Panc1 (cell line): ENCODE data around the gene MAFG. TPM values are rescaled to one million over a fixed set of nuclear protein-coding genes. Genes with fewer than 3 reads are reported as not detected.
"Not testable (repeated sequence)": the region's sequence is repeated elsewhere in the genome, so short reads cannot be mapped to it uniquely, and the experiment has no call there.

ENCODE experiments used
- ATAC-seq: fragments of 200-7000 bp; cut with Tn5 transposase; 2 replicates; pipeline ENCODE4 v1.9.1; 2020; ENCODE audit warnings: mild to moderate bottlenecking, moderate library complexity
- BruUV-seq: library from RNA; stranded (reverse); fragments of 400-500 nt; replicated peaks from 2 replicates; lab custom pipeline; 2021; lab: Mats Ljungman, UMichigan
- CTCF ChIA-PET: fragments of 300-600 bp; sonication (Branson Sonifier 250); formaldehyde crosslinking; loops from one replicate; lab custom pipeline; 2022; ENCODE audit warnings: antibody characterized with exemption; lab: Charles Lee
- POLR2A ChIA-PET: fragments of 300-600 bp; sonication (Branson Sonifier 250); formaldehyde crosslinking; loops from one replicate; lab custom pipeline; 2022; ENCODE audit warnings: antibody characterized with exemption; lab: Charles Lee
- DNase-seq: peaks from one replicate; pipeline ENCODE4 v3.0.0-alpha.2; 2010; ENCODE audit warnings: low read depth, low spot score
- H3K27ac ChIP-seq: 2 replicates; pipeline ENCODE4 v1.5.1; 2011; ENCODE audit warnings: mild to moderate bottlenecking, low read length, inconsistent platforms
- H3K27me3 ChIP-seq: fragments of 200-500 bp; sonication (Bioruptor generic); 2 replicates; pipeline ENCODE4 v1.6.0; 2014; ENCODE audit warnings: low read length, inconsistent platforms; ENCODE audit not compliant: control insufficient read depth, insufficient read depth
- H3K36me3 ChIP-seq: fragments of 200-500 bp; sonication (Bioruptor generic); 2 replicates; pipeline ENCODE4 v1.5.1; 2014; ENCODE audit warnings: inconsistent platforms, mild to moderate bottlenecking, low read length, moderate library complexity; ENCODE audit not compliant: control insufficient read depth, insufficient read depth
- H3K4me1 ChIP-seq: 2 replicates; pipeline ENCODE4 v1.5.1; 2011; ENCODE audit warnings: inconsistent platforms, mild to moderate bottlenecking, low read length, moderate library complexity; ENCODE audit not compliant: control insufficient read depth, insufficient read depth
- H3K4me3 ChIP-seq, 2 experiments: 2 replicates each; pipeline ENCODE4 v1.5.1; 2011 to 2012; ENCODE audit warnings: low read depth in 2 of 2, low read length in 2 of 2, mild to moderate bottlenecking in 2 of 2, inconsistent platforms in 1 of 2, moderate library complexity in 1 of 2
- H3K9me3 ChIP-seq: fragments of 200-500 bp; sonication (Bioruptor generic); 2 replicates; pipeline ENCODE4 v1.5.1; 2014; ENCODE audit warnings: low read depth, mild to moderate bottlenecking, inconsistent platforms, low read length, moderate library complexity; ENCODE audit not compliant: control insufficient read depth, insufficient read depth
- POLR2AphosphoS5 ChIP-seq: IDR thresholded peaks from 2 replicates; pipeline ENCODE4 v1.6.1; 2012; ENCODE audit warnings: mild to moderate bottlenecking, low read depth, low read length, moderate library complexity
- SIN3A ChIP-seq: IDR thresholded peaks from 2 replicates; pipeline ENCODE4 v1.6.1; 2012; ENCODE audit warnings: low read depth, mild to moderate bottlenecking, low read length, moderate library complexity, borderline replicate concordance; ENCODE audit not compliant: insufficient read depth
- TCF7L2 ChIP-seq: IDR thresholded peaks from 2 replicates; pipeline ENCODE4 v1.6.1; 2011; ENCODE audit warnings: mild to moderate bottlenecking, low read depth, low read length, inconsistent platforms
- in situ Hi-C: cut with HindIII; loops from 2 replicates; pipeline ENCODE4 v1.10.0; 2016; ENCODE audit warnings: low sequenced_read_pairs, low pct_unique_long_range_greater_than_20kb
- intact Hi-C: fragments of 100-400 bp; cut with micrococcal nuclease; formaldehyde crosslinking; loops from one replicate; pipeline ENCODE4 v1.10.0; 2022; ENCODE audit not compliant: unreplicated experiment
- total RNA-seq: library from RNA; stranded (reverse); gene quantifications from one replicate; pipeline ENCODE4 v1.2.1, GENCODE V29; 2021; ENCODE audit not compliant: unreplicated experiment
- TF ChIP-seq, protein P1 (sequence below): fragments of 450-650 bp; IDR thresholded peaks from 2 replicates; pipeline ENCODE4 v1.5.1; 2017; ENCODE audit warnings: mild to moderate bottlenecking
- TF ChIP-seq, protein P2 (sequence below), 2 experiments: IDR thresholded peaks; 2 replicates each; pipeline ENCODE4 v1.6.1; 2011 to 2012; ENCODE audit warnings: low read depth in 2 of 2, control low read depth in 1 of 2, low read length in 1 of 2, mild to moderate bottlenecking in 1 of 2, moderate library complexity in 1 of 2; ENCODE audit not compliant: insufficient read depth in 1 of 2

MAFG gene
- total RNA-seq, 1 experiment from 2014 or later, result 57.0 TPM

DNA sequence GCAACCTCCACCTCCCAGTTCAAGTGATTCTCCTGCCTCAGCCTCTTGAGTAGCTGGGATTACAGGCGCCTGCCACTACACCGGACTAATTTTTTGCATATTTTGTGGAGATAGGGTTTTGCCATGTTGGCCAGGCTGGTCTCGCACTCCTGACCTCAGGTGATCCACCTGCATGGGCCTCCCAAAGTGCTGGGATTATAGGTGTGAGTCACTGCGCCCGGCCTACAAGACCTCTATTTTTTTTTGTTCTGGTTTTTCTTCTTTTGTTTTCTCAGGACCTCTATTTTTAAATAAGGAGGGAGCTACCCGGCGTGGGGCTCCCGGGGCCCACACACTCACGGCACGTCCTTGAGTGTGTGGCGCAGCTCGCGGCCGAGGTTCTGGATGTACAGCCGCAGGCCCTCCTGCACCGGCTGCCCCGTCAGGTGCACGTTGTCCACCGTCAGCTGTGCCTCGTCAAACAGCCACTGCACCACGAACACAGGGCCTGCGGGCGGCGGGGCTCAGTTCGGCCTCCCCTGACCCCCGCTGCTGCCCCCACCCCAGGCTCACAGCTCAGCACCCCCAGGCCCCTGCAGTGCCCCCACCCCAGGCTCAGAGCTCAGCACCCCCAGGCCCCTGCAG is 27.6 kb upstream of the MAFG start:
- ATAC-seq (no peak), DNase-seq (no peak)
- POLR2A ChIA-PET, result interaction anchor here (0.6 to 0.9 kb wide), 3 partner anchors 9 to 21 kb away, joined by 3 to 5 read pairs (median 5); no protein-coding TSS in a partner anchor
- no TSS peak for BruUV-seq
- H3K4me1 ChIP-seq, result peaks cover 6% of the 10 kb centered on the region
- CTCF ChIA-PET, result interaction anchor here (0.5 to 0.7 kb wide), 2 partner anchors 27 to 729 kb away, joined by 4 to 6 read pairs; partner anchors contain the start of gene MAFG
- TF ChIP-seq SIN3A (no peak), POLR2AphosphoS5 (no peak), TCF7L2 (no peak)
- TF ChIP-seq, protein P1, sequence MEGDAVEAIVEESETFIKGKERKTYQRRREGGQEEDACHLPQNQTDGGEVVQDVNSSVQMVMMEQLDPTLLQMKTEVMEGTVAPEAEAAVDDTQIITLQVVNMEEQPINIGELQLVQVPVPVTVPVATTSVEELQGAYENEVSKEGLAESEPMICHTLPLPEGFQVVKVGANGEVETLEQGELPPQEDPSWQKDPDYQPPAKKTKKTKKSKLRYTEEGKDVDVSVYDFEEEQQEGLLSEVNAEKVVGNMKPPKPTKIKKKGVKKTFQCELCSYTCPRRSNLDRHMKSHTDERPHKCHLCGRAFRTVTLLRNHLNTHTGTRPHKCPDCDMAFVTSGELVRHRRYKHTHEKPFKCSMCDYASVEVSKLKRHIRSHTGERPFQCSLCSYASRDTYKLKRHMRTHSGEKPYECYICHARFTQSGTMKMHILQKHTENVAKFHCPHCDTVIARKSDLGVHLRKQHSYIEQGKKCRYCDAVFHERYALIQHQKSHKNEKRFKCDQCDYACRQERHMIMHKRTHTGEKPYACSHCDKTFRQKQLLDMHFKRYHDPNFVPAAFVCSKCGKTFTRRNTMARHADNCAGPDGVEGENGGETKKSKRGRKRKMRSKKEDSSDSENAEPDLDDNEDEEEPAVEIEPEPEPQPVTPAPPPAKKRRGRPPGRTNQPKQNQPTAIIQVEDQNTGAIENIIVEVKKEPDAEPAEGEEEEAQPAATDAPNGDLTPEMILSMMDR, result no peak
- TF ChIP-seq, protein P2, sequence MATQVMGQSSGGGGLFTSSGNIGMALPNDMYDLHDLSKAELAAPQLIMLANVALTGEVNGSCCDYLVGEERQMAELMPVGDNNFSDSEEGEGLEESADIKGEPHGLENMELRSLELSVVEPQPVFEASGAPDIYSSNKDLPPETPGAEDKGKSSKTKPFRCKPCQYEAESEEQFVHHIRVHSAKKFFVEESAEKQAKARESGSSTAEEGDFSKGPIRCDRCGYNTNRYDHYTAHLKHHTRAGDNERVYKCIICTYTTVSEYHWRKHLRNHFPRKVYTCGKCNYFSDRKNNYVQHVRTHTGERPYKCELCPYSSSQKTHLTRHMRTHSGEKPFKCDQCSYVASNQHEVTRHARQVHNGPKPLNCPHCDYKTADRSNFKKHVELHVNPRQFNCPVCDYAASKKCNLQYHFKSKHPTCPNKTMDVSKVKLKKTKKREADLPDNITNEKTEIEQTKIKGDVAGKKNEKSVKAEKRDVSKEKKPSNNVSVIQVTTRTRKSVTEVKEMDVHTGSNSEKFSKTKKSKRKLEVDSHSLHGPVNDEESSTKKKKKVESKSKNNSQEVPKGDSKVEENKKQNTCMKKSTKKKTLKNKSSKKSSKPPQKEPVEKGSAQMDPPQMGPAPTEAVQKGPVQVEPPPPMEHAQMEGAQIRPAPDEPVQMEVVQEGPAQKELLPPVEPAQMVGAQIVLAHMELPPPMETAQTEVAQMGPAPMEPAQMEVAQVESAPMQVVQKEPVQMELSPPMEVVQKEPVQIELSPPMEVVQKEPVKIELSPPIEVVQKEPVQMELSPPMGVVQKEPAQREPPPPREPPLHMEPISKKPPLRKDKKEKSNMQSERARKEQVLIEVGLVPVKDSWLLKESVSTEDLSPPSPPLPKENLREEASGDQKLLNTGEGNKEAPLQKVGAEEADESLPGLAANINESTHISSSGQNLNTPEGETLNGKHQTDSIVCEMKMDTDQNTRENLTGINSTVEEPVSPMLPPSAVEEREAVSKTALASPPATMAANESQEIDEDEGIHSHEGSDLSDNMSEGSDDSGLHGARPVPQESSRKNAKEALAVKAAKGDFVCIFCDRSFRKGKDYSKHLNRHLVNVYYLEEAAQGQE (IDR thresholded peaks at IDR 0.05; ENCODE audit: insufficient read depth in 1 of 2, low read depth in 2 of 2, low read length in 1 of 2), result no peak
- peaks cover 2% of the 10 kb centered on the region; the same call in 1 of the 2 replicates for H3K36me3 ChIP-seq
- H3K9me3 ChIP-seq, result no peaks in the 10 kb centered on the region
- no peaks in the 10 kb centered on the region; the same call in 1 of the 2 replicates for H3K27me3 ChIP-seq
- H3K4me3 ChIP-seq, result no peak overlapping the region
- in situ Hi-C loops, result no loop called here
- intact Hi-C loops, result no loop called here
- no peak overlapping the region for H3K27ac ChIP-seq

DNA sequence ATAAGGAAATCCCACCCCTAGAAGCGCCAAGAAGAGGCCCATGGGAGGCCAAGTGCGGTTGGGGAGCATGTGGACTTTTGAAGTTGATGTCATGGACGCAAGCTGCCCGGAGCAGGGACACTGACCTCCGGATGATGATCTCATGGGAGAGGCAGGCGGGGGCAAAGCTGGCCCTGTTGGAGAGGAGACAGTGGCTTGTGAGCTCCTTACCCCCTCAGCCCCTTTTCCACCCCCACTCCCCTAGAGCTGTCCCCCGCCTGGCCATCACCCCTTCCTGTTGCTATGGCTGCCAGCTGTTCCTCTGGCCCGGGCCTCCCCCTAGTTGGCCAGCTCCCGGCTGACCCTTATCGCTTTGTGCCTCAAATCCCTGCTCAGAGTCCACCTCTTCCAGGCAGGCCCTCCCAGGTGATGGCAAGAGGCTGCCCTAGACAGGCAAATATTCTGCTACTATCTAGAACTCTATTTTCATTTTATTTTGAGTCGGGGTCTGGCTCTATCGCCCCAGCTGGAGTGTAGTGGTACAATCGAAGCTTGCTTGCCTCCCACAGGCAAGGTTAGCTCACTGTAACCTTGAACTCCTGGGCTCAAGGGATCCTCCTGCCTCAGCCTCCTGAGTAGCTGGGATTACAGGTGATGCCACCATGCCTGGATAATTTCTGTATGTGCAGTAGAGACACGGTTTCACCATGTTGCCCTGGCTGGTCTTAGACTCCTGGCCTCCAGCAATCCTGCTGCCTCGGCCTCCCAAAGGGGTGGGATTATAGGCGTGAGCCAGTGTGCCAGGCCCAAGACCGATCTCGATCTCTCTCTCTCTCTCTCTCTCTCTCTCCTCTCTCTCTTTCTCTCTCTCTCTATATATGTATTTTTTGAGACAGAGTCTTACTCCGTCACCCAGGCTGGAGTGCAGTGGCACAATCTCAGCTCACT is 26.9 kb upstream of the MAFG start:
- CTCF ChIA-PET, result interaction anchor here (0.5 to 1.0 kb wide), 6 partner anchors 27 to 729 kb away, joined by 3 to 6 read pairs (median 4); partner anchors contain the start of genes ANAPC11 and MAFG
- DNase-seq (no peak), ATAC-seq (no peak)
- Histone ChIP-seq H3K9me3 (no peaks in the 10 kb centered on the region), H3K27ac (no peak overlapping the region), H3K4me1 (peaks cover 6% of the 10 kb centered on the region), H3K4me3 (no peak overlapping the region), H3K36me3 (no peaks in the 10 kb centered on the region), H3K27me3 (no peaks in the 10 kb centered on the region)
- POLR2A ChIA-PET, result interaction anchor here (0.9 kb wide), 1 partner anchor 18 kb away, joined by 5 read pairs; no protein-coding TSS in a partner anchor
- intact Hi-C loops (no loop called here), in situ Hi-C loops (no loop called here)
- BruUV-seq, result no TSS peak
- TF ChIP-seq SIN3A, result no peak
- TF ChIP-seq POLR2AphosphoS5, result no peak
- TF ChIP-seq TCF7L2, result no peak
- TF ChIP-seq, protein P2 (IDR thresholded peaks at IDR 0.05; ENCODE audit: insufficient read depth in 1 of 2, low read depth in 2 of 2, low read length in 1 of 2), result no peak
- TF ChIP-seq, protein P1, result no peak

DNA sequence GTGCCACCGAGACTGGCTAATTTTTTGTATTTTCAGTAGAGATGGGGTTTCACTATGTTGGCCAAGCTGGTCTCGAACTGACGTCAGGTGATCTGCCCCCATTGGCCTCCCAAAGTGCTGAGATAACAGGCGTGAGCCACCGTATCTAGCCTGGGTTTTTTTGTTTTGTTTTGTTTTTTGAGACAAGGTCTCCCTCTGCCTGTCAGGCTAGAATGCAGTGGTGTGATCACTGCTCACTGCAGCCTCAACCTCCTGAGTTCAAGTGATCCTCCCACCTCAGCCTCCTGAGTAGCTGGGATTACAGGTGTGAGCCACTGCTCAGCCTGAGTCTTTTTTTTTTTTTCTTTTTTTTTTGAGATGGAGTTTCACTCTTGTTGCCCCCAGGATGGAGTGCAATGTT is 25.9 kb upstream of the MAFG start:
- POLR2A ChIA-PET, H3K4me1 ChIP-seq, in situ Hi-C loops, H3K9me3 ChIP-seq, H3K4me3 ChIP-seq, BruUV-seq, DNase-seq, H3K36me3 ChIP-seq, intact Hi-C loops, H3K27ac ChIP-seq, H3K27me3 ChIP-seq: not testable (repeated sequence)
- ATAC-seq, result 0 out of 2 replicates have a peak, but pooled peaks have one; percentile 55
- CTCF ChIA-PET, result interaction anchor here (0.7 kb wide), 2 partner anchors 36 to 98 kb away, joined by 3 read pairs; partner anchors contain the start of genes GPS1 and RFNG
